AG04450 (cell line): ENCODE results near the gene RNF208. TPM values are rescaled to one million over a fixed set of nuclear protein-coding genes. Genes with fewer than 3 reads are reported as not detected.

Experiments used
- CTCF ChIA-PET: fragments of 300-600, 350-600 bp; formaldehyde crosslinking; extraction: SDS; loops from one replicate; lab custom pipeline; 2022; ENCODE audit warnings: antibody characterized with exemption, inconsistent platforms; lab: Charles Lee
- POLR2A ChIA-PET: fragments of 350-600 bp; formaldehyde crosslinking; extraction: SDS; loops from one replicate; lab custom pipeline; 2021; ENCODE audit warnings: antibody characterized with exemption, inconsistent platforms; lab: Yijun Ruan, JAX
- DNase-seq: peaks from one replicate; pipeline ENCODE4 v3.0.0-alpha.2; 2011; ENCODE audit warnings: low read depth, low spot score
- H3K27ac ChIP-seq: one replicate; pipeline ENCODE4 v1.5.1; 2012; ENCODE audit warnings: low read depth, low read length, control low read depth
- H3K27me3 ChIP-seq: one replicate; pipeline ENCODE4 v1.6.0; 2012; ENCODE audit warnings: low read length; ENCODE audit not compliant: control insufficient read depth, insufficient read depth
- H3K4me3 ChIP-seq: 2 replicates; pipeline ENCODE4 v1.5.1; 2011; ENCODE audit warnings: mild to moderate bottlenecking, low read depth, low read length, control low read depth
- H3K9me3 ChIP-seq: 2 replicates; pipeline ENCODE4 v1.5.1; 2012; ENCODE audit warnings: low read length; ENCODE audit not compliant: control insufficient read depth, insufficient read depth
- CTCF ChIP-seq: IDR thresholded peaks from 2 replicates; pipeline ENCODE4 v1.5.1; 2011; ENCODE audit warnings: low read depth, low read length, control low read depth, inconsistent platforms
- polyA plus RNA-seq: library from polyadenylated mRNA; depleted of rRNA; stranded (reverse); fragments of >200 nt; gene quantifications from 2 replicates; pipeline ENCODE4 v1.2.3, GENCODE V29; 2011

The RNF208 gene
- polyA plus RNA-seq, 1 experiment, result 0.17 TPM

GRCh38 chr9:137174722-137175293 is 47.2 kb downstream of the RNF208 start:
- Histone ChIP-seq H3K4me3 (no peak overlapping the region), H3K9me3 (no peaks in the 10 kb centered on the region; the same call in 1 of the 2 replicates), H3K27ac (no peak overlapping the region), H3K27me3 (peaks cover 29% of the 10 kb centered on the region)
- ChIA-PET CTCF (interaction anchor here (1.7 kb wide), 1 partner anchor 62 kb away, joined by 4 read pairs; no protein-coding TSS in a partner anchor), POLR2A (interaction anchor here (0.7 to 0.9 kb wide), 2 partner anchors 18 to 26 kb away, joined by 3 to 9 read pairs; partner anchors contain the start of gene TPRN)
- no peak for DNase-seq
- no peak for TF ChIP-seq CTCF

- CTCF ChIA-PET, result interaction anchor here (0.6 kb wide), 1 partner anchor 349 kb away, joined by 3 read pairs; no protein-coding TSS in a partner anchor
- no peak for TF ChIP-seq CTCF
- DNase-seq, result no peak
- peaks cover 31% of the 10 kb centered on the region for H3K27me3 ChIP-seq
- POLR2A ChIA-PET, result interaction anchor here (0.9 to 2.0 kb wide), 2 partner anchors 27 to 44 kb away, joined by 3 to 4 read pairs; partner anchors contain the start of gene TPRN
- H3K27ac ChIP-seq, result no peak overlapping the region
- no peak overlapping the region for H3K4me3 ChIP-seq
- no peaks in the 10 kb centered on the region; the same call in 1 of the 2 replicates for H3K9me3 ChIP-seq
These were observed 48.0 kb downstream of the RNF208 start for GRCh38 chr9:137173796-137174664.

GRCh38 chr9:137172901-137173795 is 48.9 kb downstream of the RNF208 start:
- no peak overlapping the region for H3K27ac ChIP-seq
- no peak for TF ChIP-seq CTCF
- ChIA-PET POLR2A (interaction anchor here (2.0 kb wide), 1 partner anchor 44 kb away, joined by 4 read pairs; no protein-coding TSS in a partner anchor), CTCF (interaction anchor here (0.6 kb wide), 1 partner anchor 348 kb away, joined by 3 read pairs; no protein-coding TSS in a partner anchor)
- no peaks in the 10 kb centered on the region; the same call in 1 of the 2 replicates for H3K9me3 ChIP-seq
- H3K27me3 ChIP-seq, result peaks cover 32% of the 10 kb centered on the region
- no peak for DNase-seq
- H3K4me3 ChIP-seq, result no peak overlapping the region

GRCh38 chr9:137171149-137171900 is 50.7 kb downstream of the RNF208 start:
- no peaks in the 10 kb centered on the region; the same call in 1 of the 2 replicates for H3K9me3 ChIP-seq
- peaks cover 45% of the 10 kb centered on the region for H3K27me3 ChIP-seq
- ChIA-PET CTCF (no interaction called here), POLR2A (interaction anchor here (0.6 kb wide), 1 partner anchor 69 kb away, joined by 3 read pairs; the partner anchor contains the start of gene TUBB4B)
- H3K4me3 ChIP-seq, result no peak overlapping the region
- no peak for DNase-seq
- H3K27ac ChIP-seq, result no peak overlapping the region
- TF ChIP-seq CTCF, result no peak
